ENCODE measurements around the gene ALDOA. TPM values are rescaled to one million over a fixed set of nuclear protein-coding genes. Genes with fewer than 3 reads are reported as not detected.
"Not testable (repeated sequence)": the region's sequence is repeated elsewhere in the genome, so short reads cannot be mapped to it uniquely, and the experiment has no call there.

ALDOA gene
- total RNA-seq, 1 experiment from 2014 or later = 1,553 TPM

DNA sequence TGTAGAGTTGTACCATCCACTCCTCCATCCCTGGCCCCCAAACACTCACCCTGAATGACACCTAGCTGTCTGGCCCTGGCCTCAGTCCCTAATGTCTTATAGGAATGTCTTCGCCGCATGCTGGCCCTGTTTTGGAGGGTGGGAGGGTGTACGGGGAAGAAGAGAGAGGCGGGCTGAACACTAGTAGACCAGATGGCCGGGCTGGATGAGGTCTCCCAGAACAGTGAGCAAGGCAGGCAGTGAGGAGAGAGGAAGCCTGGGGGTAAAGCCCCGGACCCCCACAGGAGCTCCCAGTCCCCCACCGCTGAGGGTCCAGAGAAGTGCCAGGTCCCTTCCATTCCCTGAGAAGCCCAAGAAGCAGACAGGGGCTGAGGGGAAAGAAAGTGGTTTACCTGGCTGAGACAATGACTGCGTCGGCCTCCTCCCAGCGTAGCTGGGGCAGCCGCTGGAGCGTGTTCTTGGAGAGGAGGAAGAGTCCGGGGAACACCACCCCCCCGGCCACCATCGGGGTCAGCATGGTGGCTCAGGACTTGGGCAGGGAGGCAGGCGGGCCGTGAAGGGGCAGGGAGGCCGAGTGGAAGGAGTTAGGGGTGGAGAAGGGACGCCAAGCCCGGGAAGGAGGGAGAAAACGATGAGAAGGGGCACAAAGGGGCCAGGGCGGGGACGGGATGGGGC is 35.4 kb upstream of the ALDOA start:
- DNase-seq = peak; percentile 58
- Histone ChIP-seq H3K4me3 (ENCODE audit: insufficient read depth, low read depth, low read length) (peak overlapping the region; percentile 52), H3K27me3 (ENCODE audit: control insufficient read depth, insufficient read depth, low read length) (peaks cover 19% of the 10 kb centered on the region), H3K36me3 (replicated peaks; ENCODE audit: control insufficient read depth, insufficient read depth, low read length) (no peaks in the 10 kb centered on the region)

- Histone ChIP-seq H3K27me3 (ENCODE audit: control insufficient read depth, insufficient read depth, low read length) (peaks cover 21% of the 10 kb centered on the region), H3K4me3 (ENCODE audit: insufficient read depth, low read depth, low read length) (peak within 1 kb of the TSS; percentile 52)
- DNase-seq = peak; percentile 91
Measured at GRCh38 chr16:30030841-30031413, 34.6 kb upstream of the ALDOA start, which contains the start of gene TLCD3B. TLCD3B (minus strand) TSS chr16:30031271; CDS start chr16:30030527, 744 bp downstream.

GRCh38 chr16:30031477-30031918 is 34.1 kb upstream of the ALDOA start:
- peaks cover 21% of the 10 kb centered on the region for H3K27me3 ChIP-seq (ENCODE audit: control insufficient read depth, insufficient read depth, low read length)
- no peaks in the 10 kb centered on the region for H3K36me3 ChIP-seq (replicated peaks; ENCODE audit: control insufficient read depth, insufficient read depth, low read length)
- peak overlapping the region; percentile 52 for H3K4me3 ChIP-seq (ENCODE audit: insufficient read depth, low read depth, low read length)
- DNase-seq = peak; percentile 60

More at GRCh38 chr16:30030841-30031413, 34.6 kb upstream of the ALDOA start, which contains the start of gene TLCD3B:
- no peaks in the 10 kb centered on the region for H3K36me3 ChIP-seq (replicated peaks; ENCODE audit: control insufficient read depth, insufficient read depth, low read length)

- peak; percentile 90 for DNase-seq
- Histone ChIP-seq H3K27me3 (ENCODE audit: control insufficient read depth, insufficient read depth, low read length) (peaks cover 21% of the 10 kb centered on the region), H3K4me3 (ENCODE audit: insufficient read depth, low read depth, low read length) (no peak overlapping the region), H3K36me3 (replicated peaks; ENCODE audit: control insufficient read depth, insufficient read depth, low read length) (no peaks in the 10 kb centered on the region)
Measured at GRCh38 chr16:30032083-30032819, 33.3 kb upstream of the ALDOA start.

DNA sequence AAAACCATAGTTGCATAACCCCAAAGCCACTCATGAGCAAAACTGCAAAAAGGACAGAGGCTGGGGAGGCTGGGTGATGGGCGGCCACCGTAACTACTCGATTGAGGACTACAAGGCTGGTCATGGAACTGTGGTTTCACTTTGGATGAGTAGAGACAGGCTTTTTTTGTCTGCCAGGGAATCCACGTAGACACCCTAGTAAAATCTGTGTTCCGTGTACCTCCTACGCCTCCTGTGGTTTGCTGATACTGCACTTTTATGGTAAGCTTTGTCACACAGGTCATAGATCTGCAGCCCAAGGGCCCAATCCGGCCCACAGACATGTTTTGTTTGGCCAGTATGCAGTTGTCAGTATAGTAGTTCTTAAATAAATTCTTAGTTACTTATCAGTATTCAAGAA is 32.3 kb upstream of the ALDOA start:
- H3K27me3 ChIP-seq (ENCODE audit: control insufficient read depth, insufficient read depth, low read length) = peaks cover 21% of the 10 kb centered on the region
- DNase-seq = no peak
- no peak overlapping the region for H3K4me3 ChIP-seq (ENCODE audit: insufficient read depth, low read depth, low read length)
- no peaks in the 10 kb centered on the region for H3K36me3 ChIP-seq (replicated peaks; ENCODE audit: control insufficient read depth, insufficient read depth, low read length)

DNA sequence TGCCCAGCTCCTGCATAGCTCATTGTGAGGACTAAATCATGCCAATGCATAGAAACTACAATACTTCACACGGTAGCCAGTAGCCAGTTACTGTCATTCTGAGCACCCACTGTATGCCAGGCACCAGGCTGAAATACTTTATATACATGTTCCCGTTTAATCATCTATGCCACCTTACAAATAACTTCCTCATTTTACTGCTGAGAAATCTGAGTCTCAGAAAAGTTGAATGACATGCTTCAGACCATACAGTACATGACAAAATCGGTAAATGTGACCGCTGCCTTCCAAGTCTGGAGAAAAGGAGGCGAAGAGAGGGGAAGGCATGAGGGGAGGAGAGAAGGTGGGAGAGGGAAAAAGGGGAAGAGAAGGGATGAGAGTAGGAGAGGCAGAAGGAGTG is 25.3 kb upstream of the ALDOA start:
- Histone ChIP-seq H3K27me3 (ENCODE audit: control insufficient read depth, insufficient read depth, low read length) (peaks cover 1% of the 10 kb centered on the region), H3K36me3 (replicated peaks; ENCODE audit: control insufficient read depth, insufficient read depth, low read length) (no peaks in the 10 kb centered on the region), H3K4me3 (ENCODE audit: insufficient read depth, low read depth, low read length) (no peak overlapping the region)
- DNase-seq = no peak

- H3K4me3 ChIP-seq (ENCODE audit: insufficient read depth, low read depth, low read length); H3K27me3 ChIP-seq (ENCODE audit: control insufficient read depth, insufficient read depth, low read length); DNase-seq: not testable (repeated sequence)
Measured at GRCh38 chr16:30040690-30041089, 24.9 kb upstream of the ALDOA start.

GRCh38 chr16:30041841-30042240 is 23.7 kb upstream of the ALDOA start:
- peak; percentile 25 for DNase-seq
- Histone ChIP-seq H3K4me3 (ENCODE audit: insufficient read depth, low read depth, low read length) (no peak overlapping the region), H3K27me3 (ENCODE audit: control insufficient read depth, insufficient read depth, low read length) (no peaks in the 10 kb centered on the region; the same call in 1 of the 2 replicates), H3K36me3 (replicated peaks; ENCODE audit: control insufficient read depth, insufficient read depth, low read length) (no peaks in the 10 kb centered on the region)

More at GRCh38 chr16:30040690-30041089, 24.9 kb upstream of the ALDOA start:
- not testable (repeated sequence) for H3K36me3 ChIP-seq (replicated peaks; ENCODE audit: control insufficient read depth, insufficient read depth, low read length)

- Histone ChIP-seq H3K4me3 (ENCODE audit: insufficient read depth, low read depth, low read length) (no peak overlapping the region), H3K27me3 (ENCODE audit: control insufficient read depth, insufficient read depth, low read length) (no peaks in the 10 kb centered on the region), H3K36me3 (replicated peaks; ENCODE audit: control insufficient read depth, insufficient read depth, low read length) (no peaks in the 10 kb centered on the region)
- no peak for DNase-seq
Measured at GRCh38 chr16:30046178-30046577, 19.4 kb upstream of the ALDOA start.

GRCh38 chr16:30046588-30046987 is 19.0 kb upstream of the ALDOA start:
- no peak for DNase-seq
- Histone ChIP-seq H3K4me3 (ENCODE audit: insufficient read depth, low read depth, low read length) (no peak overlapping the region), H3K36me3 (replicated peaks; ENCODE audit: control insufficient read depth, insufficient read depth, low read length) (no peaks in the 10 kb centered on the region), H3K27me3 (ENCODE audit: control insufficient read depth, insufficient read depth, low read length) (no peaks in the 10 kb centered on the region)

- Histone ChIP-seq H3K27me3 (ENCODE audit: control insufficient read depth, insufficient read depth, low read length) (no peaks in the 10 kb centered on the region), H3K36me3 (replicated peaks; ENCODE audit: control insufficient read depth, insufficient read depth, low read length) (no peaks in the 10 kb centered on the region), H3K4me3 (ENCODE audit: insufficient read depth, low read depth, low read length) (no peak overlapping the region)
- no peak for DNase-seq
Measured at GRCh38 chr16:30049871-30050270, 15.7 kb upstream of the ALDOA start.

- no peak overlapping the region for H3K4me3 ChIP-seq (ENCODE audit: insufficient read depth, low read depth, low read length)
- no peaks in the 10 kb centered on the region for H3K36me3 ChIP-seq (replicated peaks; ENCODE audit: control insufficient read depth, insufficient read depth, low read length)
- no peaks in the 10 kb centered on the region for H3K27me3 ChIP-seq (ENCODE audit: control insufficient read depth, insufficient read depth, low read length)
- no peak for DNase-seq
Measured at GRCh38 chr16:30051518-30051917, 14.0 kb upstream of the ALDOA start.

- peak; percentile 98 for DNase-seq
- no peaks in the 10 kb centered on the region for H3K27me3 ChIP-seq (ENCODE audit: control insufficient read depth, insufficient read depth, low read length)
- no peaks in the 10 kb centered on the region for H3K36me3 ChIP-seq (replicated peaks; ENCODE audit: control insufficient read depth, insufficient read depth, low read length)
Measured at GRCh38 chr16:30052671-30053372, 12.7 kb upstream of the ALDOA start.

DNA sequence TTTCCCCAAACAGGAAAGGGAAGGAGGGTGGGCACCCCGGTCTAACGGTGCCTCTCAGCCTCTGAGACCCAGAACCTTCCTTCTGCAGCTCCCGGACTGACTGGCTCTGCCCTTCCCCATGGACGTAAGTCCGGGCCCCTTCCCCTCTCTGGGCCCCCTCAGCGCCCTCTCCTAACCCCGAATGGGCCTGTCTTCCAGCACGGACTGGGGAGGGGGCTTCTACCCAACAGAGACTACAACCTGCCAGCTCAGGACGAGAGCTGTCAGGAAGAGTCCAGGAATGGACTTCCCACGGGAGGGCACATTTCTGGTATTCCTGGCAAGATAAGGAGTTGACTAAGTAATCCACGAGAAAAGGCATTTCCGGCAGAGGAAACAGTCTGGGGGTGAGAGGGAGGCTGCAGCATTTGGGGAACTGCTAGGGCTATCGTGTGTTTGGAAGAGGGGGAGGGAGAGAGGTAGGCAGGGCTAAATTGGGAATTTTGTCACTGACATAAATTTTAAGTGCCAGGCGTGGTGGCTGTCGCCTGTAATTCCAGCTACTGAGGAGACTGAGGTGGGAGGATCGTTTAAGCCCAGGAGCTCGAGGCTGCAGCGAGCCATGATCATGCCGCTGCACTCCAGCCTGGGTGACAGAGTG is 12.1 kb upstream of the ALDOA start:
- DNase-seq = peak; percentile 42
- Histone ChIP-seq H3K4me3 (ENCODE audit: insufficient read depth, low read depth, low read length) (peak overlapping the region; percentile 74), H3K36me3 (replicated peaks; ENCODE audit: control insufficient read depth, insufficient read depth, low read length) (no peaks in the 10 kb centered on the region), H3K27me3 (ENCODE audit: control insufficient read depth, insufficient read depth, low read length) (no peaks in the 10 kb centered on the region)

More at GRCh38 chr16:30052671-30053372, 12.7 kb upstream of the ALDOA start:
- H3K4me3 ChIP-seq (ENCODE audit: insufficient read depth, low read depth, low read length) = peak overlapping the region; percentile 74

Data from H7 (cell line).